Measurements from ENCODE around the gene NXPE4.
"Not testable (repeated sequence)": the region's sequence is repeated elsewhere in the genome, so short reads cannot be mapped to it uniquely, and the experiment has no call there.

The NXPE4 gene

GRCh38 chr11:114595571-114595970 lies at the start of gene NXPE4:
Gene NXPE4 (minus strand): TSS chr11:114595786. CDS start chr11:114594759, 1,027 bp downstream.
- DNase-seq (ENCODE audit: low spot score): no peak
- in situ Hi-C loops (cut with MboI; ENCODE audit: low sequenced_read_pairs, unreplicated experiment): loop anchor here (25.0 kb wide), 1 partner anchor 258 kb away; no protein-coding TSS in a partner anchor
- no peak for TF ChIP-seq CTCF (IDR thresholded peaks at IDR 0.05; ENCODE audit: borderline replicate concordance, control extremely low read depth, extremely low read depth, insufficient read depth, missing control alignments)

DNA sequence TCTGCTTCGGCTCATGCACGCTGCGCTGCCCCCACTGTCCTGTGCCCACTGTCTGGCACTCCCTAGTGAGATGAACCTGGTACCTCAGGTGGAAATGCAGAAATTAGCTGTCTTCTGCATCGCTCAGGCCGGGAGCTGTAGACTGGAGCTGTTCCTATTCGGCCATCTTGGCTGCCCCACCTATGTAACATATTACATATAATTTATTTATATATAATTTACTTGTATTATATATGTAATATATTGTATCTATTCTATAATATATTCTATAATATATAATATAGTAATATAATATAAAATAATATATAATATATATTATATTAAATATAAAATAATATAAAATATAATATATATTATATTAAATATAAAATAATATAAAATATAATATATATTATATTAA lies 43.9 kb upstream of the NXPE4 start:
- in situ Hi-C loops (cut with MboI; ENCODE audit: low sequenced_read_pairs, unreplicated experiment); DNase-seq (ENCODE audit: low spot score): not testable (repeated sequence)

GRCh38 chr11:114631445-114631965 lies 35.9 kb upstream of the NXPE4 start:
- in situ Hi-C loops (cut with MboI; ENCODE audit: low sequenced_read_pairs, unreplicated experiment); DNase-seq (ENCODE audit: low spot score): not testable (repeated sequence)

DNA sequence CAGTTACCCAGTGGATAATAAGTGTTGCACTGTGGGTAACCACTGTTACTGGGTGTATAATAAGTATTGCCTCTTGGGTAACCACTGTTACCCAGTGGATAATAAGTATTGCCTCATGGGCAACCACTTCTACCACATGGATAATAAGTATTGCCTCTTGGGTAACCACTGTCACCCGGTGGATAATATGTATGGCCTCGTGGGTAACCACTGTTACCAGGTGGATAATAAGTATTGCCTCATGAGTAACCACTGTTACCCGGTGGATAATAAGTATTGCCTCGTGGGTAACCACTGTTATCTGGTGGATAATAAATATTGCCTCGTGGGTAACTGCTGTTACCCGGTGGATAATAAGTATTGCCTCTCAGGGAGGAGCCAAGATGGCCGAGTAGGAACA lies 29.7 kb upstream of the NXPE4 start:
- no peak for DNase-seq (ENCODE audit: low spot score)
- in situ Hi-C loops (cut with MboI; ENCODE audit: low sequenced_read_pairs, unreplicated experiment): no loop called here
- no peak for TF ChIP-seq CTCF (IDR thresholded peaks at IDR 0.05; ENCODE audit: borderline replicate concordance, control extremely low read depth, extremely low read depth, insufficient read depth, missing control alignments)

DNA sequence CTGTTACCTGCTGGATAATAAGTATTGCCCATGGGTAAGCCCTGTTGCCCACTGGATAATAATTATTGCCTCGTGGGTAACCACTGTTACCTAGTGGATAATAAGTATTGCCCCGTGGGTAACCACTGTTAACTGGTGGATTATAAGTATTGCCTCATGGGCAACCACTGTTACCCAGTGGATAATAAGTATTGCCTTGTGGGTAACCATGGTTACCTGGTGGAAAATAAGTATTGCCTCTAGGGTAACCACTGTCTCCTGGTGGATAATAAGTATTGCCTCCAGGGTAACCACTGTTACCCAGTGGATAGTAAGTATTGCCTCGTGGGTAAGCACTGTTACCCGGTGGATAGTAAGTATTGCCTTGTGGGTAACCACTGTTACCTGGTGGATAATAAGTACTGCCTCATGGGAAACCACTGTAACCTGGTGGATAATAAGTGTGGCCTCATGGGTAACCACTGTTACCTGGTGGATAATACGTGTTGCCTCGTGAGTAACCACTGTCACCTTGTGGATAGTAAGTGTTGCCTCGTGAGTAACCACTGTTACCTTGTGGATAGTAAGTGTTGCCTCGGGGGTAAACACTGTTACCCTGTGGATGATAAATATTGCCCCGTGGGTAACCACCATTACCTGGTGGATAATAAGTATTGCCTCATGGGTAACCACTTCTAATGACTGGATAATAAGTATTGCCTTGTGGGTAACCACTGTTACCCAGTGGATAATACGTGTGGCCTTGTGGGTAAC lies 29.0 kb upstream of the NXPE4 start:
- no peak for DNase-seq (ENCODE audit: low spot score)
- no peak for TF ChIP-seq CTCF (IDR thresholded peaks at IDR 0.05; ENCODE audit: borderline replicate concordance, control extremely low read depth, extremely low read depth, insufficient read depth, missing control alignments)
- in situ Hi-C loops (cut with MboI; ENCODE audit: low sequenced_read_pairs, unreplicated experiment): no loop called here

DNA sequence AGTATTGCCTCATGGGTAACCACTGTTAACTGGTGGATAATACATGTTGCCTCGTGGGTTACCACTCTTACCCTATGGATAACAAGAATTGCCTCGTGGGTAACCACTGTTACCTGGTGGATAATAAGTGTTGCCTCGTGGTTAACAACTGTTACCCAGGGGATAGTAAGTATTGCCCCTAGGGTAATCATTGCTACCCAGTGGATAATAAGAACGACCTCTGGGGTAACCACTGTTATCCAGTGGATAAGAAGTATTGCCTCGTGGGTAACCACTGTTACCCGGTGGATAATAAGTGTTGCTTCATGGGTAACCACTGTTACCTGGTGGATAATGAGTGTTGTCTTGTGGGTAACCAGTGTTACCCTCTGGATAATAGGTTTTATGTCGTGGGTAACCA lies 28.1 kb upstream of the NXPE4 start:
- in situ Hi-C loops (cut with MboI; ENCODE audit: low sequenced_read_pairs, unreplicated experiment): no loop called here
- DNase-seq (ENCODE audit: low spot score): no peak
- TF ChIP-seq CTCF (IDR thresholded peaks at IDR 0.05; ENCODE audit: borderline replicate concordance, control extremely low read depth, extremely low read depth, insufficient read depth, missing control alignments): no peak

- TF ChIP-seq CTCF (IDR thresholded peaks at IDR 0.05; ENCODE audit: borderline replicate concordance, control extremely low read depth, extremely low read depth, insufficient read depth, missing control alignments): no peak
- DNase-seq (ENCODE audit: low spot score): no peak
- in situ Hi-C loops (cut with MboI; ENCODE audit: low sequenced_read_pairs, unreplicated experiment): no loop called here
Measured at GRCh38 chr11:114622858-114623257, 27.3 kb upstream of the NXPE4 start.

All from GM13976 (cell line).